ENCODE results near the gene TOMM20.
A peak's percentile ranks its signal among the peaks of the same experiment; 100 is the strongest.
"Not testable (repeated sequence)": the region's sequence is repeated elsewhere in the genome, so short reads cannot be mapped to it uniquely, and the experiment has no call there.

Gene TOMM20

DNA sequence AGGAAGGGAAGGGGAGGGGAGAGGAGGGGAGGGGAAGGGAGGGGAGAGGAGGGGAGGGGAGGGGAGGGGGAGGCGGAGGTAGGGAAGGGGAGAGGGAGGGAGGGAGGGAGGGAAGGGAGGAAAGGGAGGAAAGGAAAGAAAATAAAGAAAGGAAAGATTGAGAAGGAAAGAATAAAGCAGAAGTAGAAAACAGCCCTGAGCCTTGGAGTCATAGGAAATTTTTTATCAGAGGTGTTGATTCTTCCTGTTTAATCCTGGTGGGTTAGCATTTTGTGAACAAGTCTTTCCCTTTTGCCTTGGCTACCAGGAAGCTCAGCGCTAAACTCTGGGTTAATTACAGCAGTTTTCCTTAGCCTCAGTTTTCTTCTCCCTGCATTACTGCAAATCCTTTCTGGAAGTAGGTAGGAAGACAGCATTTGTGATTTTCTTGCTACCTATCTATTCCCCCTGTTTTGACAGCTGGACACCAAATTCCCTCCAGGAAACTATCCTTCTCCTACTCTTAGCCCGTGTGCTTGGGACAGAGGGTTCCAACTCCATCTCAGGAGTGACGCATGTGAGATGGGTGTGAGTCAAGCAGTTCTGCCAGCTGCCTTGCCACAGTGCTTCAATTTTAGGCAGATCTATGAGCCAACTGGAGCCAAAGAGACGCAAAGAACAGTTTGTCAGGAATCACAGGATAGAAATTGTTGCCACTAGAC lies 26.9 kb downstream of the TOMM20 start:
- DNase-seq (ENCODE audit: low read depth) = no peak

DNA sequence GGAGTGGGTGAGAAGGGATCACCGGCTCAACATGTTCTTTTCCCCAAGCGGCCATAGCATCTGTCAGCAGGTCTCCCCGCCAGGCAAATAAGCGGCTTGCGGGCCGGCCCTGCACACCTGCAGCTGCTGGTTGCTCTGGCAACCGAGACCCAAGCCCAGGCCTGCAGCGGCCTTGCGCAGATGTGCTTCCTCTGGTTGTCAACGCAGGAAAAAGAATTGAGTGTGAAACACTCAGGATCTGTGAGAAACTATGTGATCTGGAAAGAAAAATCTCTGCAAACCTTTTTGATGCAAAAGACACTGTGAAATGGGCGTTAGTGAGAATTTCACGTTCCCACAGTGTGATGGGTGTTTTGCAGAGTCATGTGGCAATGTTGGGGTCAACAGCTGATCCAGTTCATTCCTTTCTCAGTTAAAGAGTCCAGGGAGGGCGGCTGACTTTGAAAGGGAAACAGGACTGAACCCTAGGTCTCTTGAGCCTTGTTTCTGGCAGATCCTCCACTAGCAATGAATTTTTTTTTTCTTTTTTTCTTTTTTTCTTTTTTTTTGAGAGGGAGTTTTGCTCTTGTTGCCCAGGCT lies 28.4 kb downstream of the TOMM20 start:
- no peak for DNase-seq (ENCODE audit: low read depth)

DNA sequence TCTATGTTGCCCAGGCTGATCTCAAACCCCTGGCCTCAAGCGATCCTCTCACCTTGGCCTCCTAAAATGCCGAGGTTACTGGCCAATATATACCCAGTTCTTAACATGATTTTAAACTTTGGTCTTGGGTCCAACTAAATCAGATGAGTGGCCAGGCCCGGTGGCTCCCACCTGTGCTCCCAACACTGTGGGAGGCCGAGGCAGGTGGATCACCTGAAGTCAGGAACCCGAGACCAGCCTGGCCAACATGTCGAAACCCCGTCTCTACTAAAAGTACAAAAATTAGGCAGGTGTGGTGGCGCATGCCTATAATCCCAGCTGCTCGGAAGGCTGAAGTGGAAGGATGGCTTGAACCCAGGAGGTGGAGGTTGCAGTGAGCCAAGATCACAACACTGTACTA lies 29.6 kb downstream of the TOMM20 start:
- no peak for DNase-seq (ENCODE audit: low read depth)

DNA sequence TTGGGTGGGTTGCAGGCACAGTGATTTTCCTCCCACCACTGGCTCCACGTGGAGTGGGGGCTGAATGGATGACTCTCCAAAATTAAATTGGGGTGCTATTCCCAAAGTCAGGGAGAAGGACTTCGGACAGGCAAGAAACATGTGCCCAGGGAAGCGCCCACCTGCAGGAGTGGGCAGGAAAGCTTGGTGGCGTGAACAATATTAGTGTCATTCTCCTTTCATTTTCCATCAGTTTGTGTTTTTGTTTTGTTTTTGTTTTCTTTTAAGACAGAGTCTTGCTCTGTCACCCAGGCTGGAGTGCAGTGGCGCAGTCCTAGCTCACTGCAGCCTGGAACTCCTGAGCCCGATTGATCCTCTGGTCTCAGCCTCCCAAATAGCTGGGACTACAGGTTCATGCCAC lies 30.1 kb downstream of the TOMM20 start:
- DNase-seq (ENCODE audit: low read depth) = no peak

DNA sequence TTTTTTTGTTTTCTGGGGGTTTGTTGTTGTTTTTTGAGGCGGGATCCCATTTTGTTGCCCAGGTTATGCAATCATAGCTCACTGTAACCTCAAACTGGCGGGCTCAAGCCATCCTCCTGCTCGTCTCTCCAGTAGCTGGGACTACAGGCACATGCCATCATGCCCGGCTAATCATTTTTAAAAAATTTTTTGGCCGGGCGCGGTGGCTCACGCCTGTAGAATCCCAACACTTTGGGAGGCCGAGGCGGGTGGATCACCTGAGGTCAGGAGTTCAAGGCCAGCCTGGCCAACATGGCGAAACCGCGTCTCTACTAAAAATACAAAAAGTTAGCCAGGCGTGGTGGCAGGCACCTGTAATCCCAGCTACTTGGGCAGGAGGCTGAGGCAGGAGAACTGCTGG lies 31.1 kb downstream of the TOMM20 start:
- not testable (repeated sequence) for DNase-seq (ENCODE audit: low read depth)

DNA sequence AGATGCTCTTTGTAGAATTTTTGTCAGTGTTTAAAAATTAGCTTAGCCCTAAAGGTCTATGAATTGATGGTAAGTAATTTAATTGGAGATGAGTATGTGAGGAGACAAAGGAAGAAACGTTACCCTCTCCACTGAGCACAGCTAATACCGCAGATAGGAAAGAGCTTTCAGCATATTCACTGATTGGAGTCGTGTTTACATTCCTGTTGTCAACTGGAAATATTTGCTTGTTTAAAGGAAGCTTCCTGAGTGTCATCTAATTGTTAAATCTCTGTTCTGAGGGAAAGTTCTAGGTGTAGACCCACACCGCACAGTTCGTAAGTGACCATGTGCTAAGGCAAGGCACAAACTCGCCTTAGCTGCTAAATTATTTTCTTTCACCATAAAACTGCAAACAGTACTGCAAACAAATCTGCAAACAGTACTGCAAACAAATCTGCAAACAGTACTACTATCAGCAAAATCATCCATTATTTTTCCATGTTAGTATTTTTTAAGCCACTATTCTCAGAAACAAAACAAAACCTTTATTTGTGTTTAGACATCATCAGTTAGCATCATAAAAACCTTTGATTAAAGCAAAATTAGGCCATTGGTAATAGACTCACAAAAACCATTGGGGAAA lies 32.6 kb downstream of the TOMM20 start:
- DNase-seq (ENCODE audit: low read depth) = no peak

DNA sequence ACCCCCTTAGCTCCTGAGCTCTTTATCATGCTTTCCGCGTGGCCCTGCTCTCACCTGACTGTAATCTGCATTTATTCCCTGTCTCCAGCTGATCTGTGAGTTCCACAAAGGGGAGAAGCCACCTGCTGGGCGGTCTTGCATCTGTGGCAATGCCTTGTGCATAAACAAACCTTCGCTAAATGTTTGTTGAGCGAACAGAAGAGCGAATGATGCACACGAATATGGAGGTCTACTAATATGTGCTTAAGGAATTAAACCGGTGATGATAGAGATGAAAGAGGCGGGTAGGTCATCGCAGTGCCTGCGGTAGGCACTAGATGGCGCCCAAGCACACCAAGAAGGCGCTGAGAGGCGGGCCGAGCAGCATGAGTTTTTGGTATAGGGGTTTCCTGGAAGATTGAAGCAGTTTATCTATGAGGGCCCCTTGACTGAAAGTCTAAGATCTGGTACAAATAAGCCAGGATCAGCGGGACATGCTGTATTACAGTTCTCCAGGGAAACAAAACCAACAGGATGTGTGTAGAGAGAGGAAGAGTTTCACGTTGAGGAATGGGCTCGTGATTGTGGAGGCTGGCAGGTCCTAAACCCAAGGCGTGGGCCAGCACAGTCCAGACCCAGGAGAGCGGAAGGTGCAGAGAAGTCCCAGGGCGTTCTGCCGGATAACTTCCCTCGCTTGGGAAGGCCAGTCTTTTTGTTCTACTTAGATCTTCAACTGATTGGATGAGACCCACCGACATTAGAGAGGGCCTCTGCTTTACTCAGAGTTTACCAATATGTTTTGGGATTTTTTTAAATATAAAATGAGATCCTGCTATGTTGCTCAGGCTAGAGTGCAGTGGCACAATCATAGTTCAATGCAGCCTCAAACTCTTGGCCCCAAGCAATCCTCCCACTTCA lies 34.7 kb downstream of the TOMM20 start:
- DNase-seq (ENCODE audit: low read depth) = peak; percentile 76

DNA sequence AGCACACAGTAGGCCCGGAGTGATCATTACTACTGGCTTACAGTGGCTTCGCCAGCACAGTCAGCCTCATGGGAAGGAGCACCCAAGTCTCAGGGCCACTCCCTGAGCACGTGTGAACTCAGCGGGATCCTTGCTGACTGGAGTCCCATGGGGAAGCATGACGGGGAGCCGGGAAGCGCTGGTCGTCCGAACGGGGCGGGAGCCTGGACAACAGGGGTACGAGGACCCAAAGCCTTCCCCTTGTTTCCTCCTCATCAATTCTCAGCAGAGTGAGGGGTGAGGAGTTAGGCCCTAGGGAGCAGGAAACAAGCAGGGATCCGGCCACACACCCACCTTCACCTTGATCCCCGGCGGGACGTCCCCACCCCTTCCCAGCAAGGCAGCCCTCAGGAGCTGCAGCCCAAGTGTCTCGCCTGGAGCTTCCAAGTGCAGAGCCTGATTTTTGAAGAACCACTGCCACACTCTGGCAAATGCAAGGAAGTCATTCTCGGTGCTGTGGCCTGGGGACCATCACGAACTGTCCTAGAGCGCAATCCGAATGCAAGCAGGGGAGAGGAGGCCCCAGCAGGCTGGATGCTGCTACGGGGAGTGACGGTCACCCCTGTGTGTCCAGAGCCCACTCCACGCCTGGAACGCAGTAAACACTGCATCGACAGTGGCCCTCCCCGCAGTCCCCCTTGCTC lies 35.5 kb downstream of the TOMM20 start:
- no peak for DNase-seq (ENCODE audit: low read depth)

DNA sequence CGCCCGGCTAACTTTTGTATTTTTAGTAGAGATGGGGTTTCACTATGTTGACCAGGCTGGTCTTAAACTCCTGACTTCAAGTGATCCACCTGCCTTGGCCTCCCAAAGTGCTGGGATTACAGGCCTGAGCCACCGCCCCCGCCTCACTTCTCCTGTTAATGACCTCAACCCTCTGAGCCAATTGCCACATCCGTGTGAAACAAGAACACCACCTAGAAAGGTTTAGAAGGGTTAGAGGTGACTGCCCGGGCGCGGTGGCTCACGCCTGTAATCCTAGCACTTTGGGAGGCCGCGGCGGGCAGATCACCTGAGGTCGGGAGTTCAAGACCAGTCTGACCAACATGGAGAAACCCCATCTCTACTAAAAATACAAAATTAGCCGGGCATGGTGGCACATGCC lies 36.2 kb downstream of the TOMM20 start:
- not testable (repeated sequence) for DNase-seq (ENCODE audit: low read depth)

DNA sequence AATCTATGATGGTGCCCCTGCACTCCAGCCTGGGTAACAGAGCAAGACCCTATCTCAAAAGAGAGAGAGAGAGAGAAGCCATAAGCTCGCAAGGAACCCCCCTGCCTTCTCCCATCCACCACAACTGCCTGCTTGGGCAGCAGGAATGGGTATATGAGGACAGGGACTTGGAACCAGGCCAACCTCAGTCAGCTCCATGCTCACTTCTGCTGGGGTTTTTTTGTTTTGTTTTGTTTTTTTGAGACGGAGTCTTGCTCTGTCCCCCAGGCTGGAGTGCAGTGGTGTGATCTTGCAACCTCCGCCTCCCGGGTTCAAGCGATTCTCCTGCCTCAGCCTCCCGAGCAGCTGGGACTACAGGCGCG lies 36.6 kb downstream of the TOMM20 start:
- not testable (repeated sequence) for DNase-seq (ENCODE audit: low read depth)

DNA sequence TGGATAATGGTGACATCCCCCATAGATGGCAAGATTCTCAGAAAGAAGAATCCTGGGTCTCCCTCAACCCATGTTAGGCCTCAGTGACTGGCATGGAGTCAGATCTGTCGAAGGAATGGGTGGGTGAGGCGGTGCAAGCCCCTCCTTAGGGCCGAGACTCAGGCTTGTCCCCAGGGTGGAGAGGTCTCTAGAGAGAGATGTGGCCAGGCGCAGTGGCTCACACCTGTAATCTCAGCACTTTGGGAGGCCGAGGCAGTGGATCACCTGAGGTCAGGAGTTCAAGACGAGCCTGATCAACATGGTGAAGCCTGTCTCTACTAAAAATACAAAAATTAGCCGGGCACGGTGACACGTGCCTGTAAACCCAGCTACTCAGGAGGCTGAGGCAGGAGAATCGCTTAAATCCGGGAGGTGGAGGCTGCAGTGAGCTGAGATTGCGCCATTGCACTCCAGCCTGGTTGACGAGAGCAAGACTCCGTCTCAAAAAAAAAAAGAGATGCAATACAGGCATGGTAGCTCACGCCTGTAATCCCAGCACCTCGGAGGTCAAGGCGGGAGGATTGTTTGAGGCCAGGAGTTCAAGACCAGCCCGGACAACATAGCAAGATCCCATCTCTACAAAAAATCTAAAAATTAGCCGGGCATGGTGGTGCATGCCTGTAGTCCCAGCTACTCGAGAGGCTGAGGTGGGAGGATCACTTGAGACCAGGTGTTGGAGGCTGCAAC lies 37.2 kb downstream of the TOMM20 start:
- not testable (repeated sequence) for DNase-seq (ENCODE audit: low read depth)

DNA sequence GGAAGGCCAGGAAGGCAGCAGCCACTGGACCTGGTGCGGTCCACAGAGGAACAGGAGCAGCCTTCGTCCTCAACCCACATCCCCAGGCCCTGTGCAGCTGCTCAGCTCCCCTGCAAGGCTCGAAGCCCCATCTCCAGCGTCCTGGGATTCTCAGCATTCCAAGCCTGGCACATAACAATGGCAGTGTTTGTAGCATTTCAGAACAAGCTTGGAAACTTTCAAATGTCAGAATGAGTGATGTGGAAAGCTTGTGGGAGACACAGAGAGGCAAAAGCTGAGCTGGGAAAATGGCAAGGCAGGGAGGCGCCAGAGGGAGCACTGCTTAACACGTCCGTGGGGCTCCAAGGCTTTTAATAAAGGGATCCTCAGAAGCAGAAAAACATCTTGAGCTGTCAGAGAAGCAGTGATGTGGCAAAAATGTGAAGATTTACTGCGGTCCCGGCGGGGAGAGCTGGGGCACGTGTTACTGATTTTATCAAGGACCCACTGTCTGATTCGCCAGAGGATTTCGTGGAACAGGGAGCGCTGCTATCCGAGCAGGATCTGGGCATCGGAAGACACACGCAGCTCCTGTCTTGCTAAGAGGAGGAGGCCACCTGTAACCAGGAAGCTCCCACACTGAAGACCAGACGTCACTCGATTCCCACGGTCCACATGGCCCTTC lies 38.1 kb downstream of the TOMM20 start:
- no peak for DNase-seq (ENCODE audit: low read depth)

DNA sequence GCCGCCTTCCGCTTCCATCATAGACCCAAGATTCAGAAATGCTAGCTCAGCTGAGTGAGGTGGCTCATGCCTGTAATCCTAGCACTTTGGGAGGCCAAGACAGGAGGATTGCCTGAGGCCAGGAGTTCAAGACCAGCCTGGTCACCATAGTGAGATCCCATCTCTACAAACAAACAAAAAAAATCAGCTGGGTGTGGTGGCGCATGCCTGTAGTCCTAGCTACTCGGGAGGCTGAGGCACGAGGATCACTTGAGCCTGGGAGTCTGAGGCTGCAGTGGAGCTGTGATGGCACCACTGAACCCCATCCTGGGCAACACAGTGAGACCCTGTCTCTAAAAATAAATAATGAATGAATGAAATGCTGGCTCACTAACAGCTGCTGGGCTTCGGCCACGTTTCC lies 39.7 kb downstream of the TOMM20 start:
- DNase-seq (ENCODE audit: low read depth) = no peak

DNA sequence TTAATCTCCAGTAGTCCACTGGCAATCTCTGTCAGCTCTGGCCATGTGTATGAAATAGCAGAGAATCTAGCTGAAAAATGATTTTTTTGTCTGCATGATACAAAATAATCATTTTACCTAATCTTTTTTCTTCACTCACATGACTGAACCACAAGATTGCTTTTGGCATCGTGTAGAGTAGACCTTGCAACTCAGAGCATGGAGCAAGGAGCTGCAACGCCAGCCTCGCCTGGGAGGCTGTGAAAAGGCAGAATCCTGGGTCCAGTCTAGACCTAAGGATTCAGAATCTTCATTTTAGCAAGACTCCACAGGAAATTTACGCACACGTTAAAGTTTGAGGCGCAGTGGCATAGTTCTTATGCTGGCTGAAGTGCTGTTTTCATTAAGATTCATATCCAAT lies 40.2 kb downstream of the TOMM20 start:
- DNase-seq (ENCODE audit: low read depth) = no peak

DNA sequence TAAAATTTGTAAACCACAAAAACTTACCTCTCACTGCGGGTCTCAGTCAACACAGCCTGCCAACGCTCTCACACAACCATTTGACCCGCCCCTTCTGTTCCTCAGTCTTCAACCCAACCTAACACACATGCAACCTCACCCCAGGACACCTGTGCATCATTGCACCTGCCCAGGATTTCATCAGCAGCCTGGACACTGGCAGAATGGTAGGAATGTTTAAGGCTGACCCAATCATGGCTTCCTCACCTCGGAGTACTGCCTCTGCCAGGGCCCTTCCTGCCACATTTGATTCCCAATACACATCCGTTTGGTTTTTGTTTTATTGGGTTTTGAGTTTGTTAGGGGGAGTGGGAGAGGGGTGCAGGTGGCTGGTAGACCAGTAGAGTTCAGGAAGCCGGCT lies 40.7 kb downstream of the TOMM20 start:
- no peak for DNase-seq (ENCODE audit: low read depth)

DNA sequence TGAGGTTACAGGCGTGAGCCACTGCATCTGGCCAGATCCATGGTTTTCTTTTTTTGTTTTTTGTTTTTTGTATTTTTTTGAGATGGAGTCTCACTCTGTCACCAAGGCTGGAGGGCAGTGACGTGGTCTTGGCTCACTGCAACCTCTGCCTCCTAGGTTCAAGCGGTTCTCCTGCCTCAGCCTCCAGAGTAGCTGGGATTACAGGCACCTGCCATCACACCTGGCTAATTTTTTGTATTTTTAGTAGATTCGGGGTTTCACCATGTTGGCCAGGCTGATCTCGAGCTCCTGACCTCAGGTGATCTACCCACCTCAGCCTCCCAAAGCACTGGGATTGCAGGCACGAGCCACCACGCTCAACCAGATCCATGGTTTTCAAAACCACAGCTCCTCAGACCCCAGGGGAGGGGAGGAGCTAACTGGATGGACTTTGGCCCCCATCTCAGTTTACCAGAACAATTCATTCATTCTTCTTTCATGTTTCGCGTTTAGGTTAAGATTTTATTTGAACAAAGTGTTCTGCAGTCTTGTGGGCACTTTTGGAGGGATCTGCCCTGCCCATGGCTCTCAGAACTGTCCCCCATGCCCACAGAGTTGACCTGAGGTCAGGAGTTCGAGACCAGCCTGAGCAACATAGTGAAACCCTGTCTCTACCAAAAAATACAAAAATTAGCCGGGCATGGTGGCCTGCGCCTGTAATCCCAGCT lies 43.1 kb downstream of the TOMM20 start:
- DNase-seq (ENCODE audit: low read depth) = not testable (repeated sequence)

DNA sequence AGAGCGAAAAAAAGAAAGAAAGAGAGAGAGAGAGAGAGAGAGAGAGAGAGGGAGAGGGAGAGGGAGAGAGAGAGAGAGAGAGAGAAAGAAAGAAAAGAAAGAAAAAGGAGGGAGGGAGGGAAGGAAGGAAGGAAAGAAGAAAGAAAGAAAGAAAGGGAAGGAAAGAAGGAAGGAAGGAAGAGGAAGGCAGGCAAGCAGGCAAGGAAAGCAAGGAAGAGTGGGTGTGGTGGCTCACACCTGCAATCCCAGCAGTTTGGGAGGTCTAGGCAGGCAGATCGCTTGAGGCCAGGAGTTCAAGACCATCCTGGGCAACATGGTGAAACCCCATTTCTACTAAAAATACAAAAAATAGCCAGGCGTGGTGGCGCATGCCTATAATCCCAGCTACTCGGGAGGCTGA lies 47.8 kb downstream of the TOMM20 start:
- not testable (repeated sequence) for DNase-seq (ENCODE audit: low read depth)

DNA sequence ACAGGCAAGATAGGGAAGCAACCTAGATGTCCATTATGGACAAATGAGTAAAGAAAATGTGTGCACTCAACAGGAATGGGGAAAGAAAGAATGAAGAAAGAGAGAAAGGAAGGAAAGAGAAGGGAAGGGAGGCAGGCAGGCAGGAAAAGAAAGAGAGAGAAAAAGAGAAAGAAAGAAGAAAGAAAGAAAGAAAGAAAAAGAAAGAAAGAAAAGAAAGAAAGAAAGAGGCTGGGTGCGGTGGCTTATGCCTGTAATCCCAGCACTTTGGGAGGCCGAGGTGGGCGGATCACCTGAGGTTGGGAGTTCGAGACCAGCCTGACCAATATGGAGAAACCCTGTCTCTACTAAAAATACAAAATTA lies 48.4 kb downstream of the TOMM20 start:
- not testable (repeated sequence) for DNase-seq (ENCODE audit: low read depth)

DNA sequence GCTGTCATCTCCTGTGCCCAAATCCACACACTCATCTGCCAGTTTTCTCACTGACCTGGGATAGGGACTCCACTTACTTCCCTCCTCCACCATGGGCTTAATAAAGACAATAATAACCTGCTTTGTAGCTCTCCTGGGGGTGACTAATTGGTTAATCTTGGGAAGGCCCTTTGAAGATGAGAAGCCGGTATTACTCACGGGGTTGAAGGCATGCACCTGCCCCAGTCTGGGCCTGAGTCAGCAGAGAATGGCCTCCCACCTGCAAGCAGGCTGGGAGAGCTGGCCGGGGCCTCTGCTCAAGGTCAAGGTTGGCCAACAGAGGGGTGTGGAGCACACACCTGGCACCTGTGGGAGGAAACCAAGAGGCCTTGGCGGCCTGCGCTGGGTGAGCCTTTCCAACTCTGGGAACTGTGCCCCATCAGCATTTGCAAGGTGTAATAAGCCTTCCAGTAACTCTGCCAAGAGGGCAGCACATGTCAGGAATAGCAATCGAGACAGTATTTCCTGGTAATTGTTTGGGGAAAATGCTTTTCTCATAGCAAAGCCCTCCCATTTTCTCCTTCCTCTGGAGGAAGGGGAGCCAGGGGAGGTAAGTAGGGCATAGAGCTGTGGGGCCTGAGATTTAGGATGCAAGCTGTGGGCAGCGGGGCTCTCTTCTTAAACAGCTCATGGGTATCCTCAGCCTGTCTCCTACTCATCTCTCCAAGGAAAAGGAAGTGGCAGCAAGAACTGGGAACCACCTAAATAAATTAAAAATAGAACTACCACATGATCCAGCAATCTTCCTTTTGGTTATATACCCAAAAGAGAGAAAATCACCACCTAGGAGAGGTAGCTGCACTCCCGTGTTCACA lies 49.0 kb downstream of the TOMM20 start:
- DNase-seq (ENCODE audit: low read depth) = no peak
